Measurements from ENCODE around the gene SHMT1.

Gene SHMT1

GRCh38 chr17:18291718-18292540, 71.4 kb downstream of the SHMT1 start:
- no peak overlapping the region for H3K27ac ChIP-seq

GRCh38 chr17:18285296-18285695, 78.1 kb downstream of the SHMT1 start:
- TF ChIP-seq CTCF (IDR thresholded peaks at IDR 0.05) (no peak), ZFX (IDR thresholded peaks at IDR 0.05; ENCODE audit: borderline replicate concordance) (no peak)

More at GRCh38 chr17:18291718-18292540, 71.4 kb downstream of the SHMT1 start:
- TF ChIP-seq ZFX (IDR thresholded peaks at IDR 0.05; ENCODE audit: borderline replicate concordance) (no peak), CTCF (IDR thresholded peaks at IDR 0.05) (no peak)

GRCh38 chr17:18281788-18282187, 81.6 kb downstream of the SHMT1 start:
- TF ChIP-seq ZFX (IDR thresholded peaks at IDR 0.05; ENCODE audit: borderline replicate concordance) (no peak), CTCF (IDR thresholded peaks at IDR 0.05) (no peak)

More at GRCh38 chr17:18285296-18285695, 78.1 kb downstream of the SHMT1 start:
- no peak overlapping the region for H3K27ac ChIP-seq

GRCh38 chr17:18280766-18281371, 82.5 kb downstream of the SHMT1 start:
- no peak for TF ChIP-seq ZFX (IDR thresholded peaks at IDR 0.05; ENCODE audit: borderline replicate concordance)
- TF ChIP-seq CTCF (IDR thresholded peaks at IDR 0.05) = no peak
- no peak overlapping the region for H3K27ac ChIP-seq

More at GRCh38 chr17:18281788-18282187, 81.6 kb downstream of the SHMT1 start:
- no peak overlapping the region for H3K27ac ChIP-seq

GRCh38 chr17:18280249-18280648, 83.1 kb downstream of the SHMT1 start:
- H3K27ac ChIP-seq = no peak overlapping the region
- TF ChIP-seq CTCF (IDR thresholded peaks at IDR 0.05) = no peak
- TF ChIP-seq ZFX (IDR thresholded peaks at IDR 0.05; ENCODE audit: borderline replicate concordance) = no peak

- TF ChIP-seq CTCF (IDR thresholded peaks at IDR 0.05) (no peak), ZFX (IDR thresholded peaks at IDR 0.05; ENCODE audit: borderline replicate concordance) (no peak)
Measured at GRCh38 chr17:18278867-18279266, 84.5 kb downstream of the SHMT1 start.

More at GRCh38 chr17:18278867-18279266, 84.5 kb downstream of the SHMT1 start:
- H3K27ac ChIP-seq = no peak overlapping the region
